GM19238 (cell line): ENCODE measurements around the gene AMDHD1.

Source experiments
- DNase-seq: peaks from one replicate; pipeline ENCODE4 v3.0.0; 2011; ENCODE audit warnings: low spot score; ENCODE audit not compliant: insufficient read length

Gene AMDHD1

DNA sequence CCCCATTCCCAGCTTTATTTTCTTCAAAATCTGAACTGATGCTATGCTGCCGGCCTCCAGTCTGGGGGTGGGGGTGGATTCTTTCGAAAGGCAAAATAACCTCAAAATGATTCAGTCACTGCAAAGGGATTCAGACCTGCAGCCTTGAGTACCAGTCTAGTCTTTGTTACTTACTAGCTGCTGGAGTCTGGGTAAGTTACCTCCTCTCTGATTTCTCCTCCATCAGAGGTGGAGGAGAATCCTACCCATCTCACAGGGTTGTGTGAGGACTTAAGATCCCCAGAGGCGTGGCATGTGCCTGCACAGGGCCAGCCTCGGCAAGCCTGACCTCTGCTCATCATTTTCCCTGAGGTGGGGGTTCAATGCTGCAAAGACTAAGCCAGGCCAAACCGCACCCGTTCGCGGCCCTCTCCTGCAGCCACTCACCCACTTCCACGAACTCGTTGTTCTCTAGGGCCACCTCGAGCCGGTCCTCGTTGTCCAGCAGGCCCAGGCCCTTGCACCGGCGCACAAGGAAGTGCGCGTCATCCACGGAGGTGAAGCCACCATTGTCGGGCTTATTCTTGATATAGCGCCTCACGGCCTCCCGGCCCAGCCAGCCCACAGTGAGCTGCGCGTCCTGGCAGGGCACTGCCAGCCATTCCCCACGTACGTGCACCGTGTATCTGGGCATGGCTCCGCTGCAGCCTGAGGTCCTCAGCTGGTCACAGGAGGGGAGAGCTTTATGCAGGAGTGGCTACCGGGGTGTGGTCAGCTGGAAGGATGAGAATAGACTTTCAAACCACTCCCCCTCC, 52.3 kb downstream of the AMDHD1 start:
- DNase-seq = no peak

DNA sequence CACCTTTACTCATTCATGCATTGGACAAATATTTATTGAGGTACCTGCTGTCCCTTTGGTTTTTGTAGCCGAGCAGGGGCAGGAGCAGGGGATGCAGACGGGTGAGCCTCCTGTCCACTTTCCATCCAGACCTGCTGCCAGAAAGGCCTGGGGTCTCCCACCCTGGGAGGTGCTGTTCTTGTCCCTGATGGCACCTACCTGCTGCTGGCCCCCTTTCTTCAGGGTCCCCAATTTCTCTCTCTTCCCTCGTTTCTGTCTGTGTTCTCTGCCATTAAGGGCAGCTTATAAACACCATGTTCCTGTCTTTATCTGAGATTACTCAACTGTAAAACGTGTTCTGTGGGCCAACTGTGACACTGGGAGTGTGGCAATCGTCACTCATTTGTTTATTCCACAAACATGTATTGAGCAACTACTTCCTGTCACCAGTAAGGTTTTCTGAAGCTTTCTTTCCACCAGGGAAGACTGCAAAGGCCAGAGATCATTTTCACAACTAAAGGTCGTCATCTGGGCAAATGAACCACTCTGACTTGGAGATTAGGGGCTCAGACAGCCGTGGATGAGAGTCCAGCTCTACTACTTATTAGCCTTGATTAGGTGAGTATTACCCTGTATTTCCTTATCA, 53.0 kb downstream of the AMDHD1 start, which contains the start of gene HAL:
TSS of gene HAL (minus strand) at position 311 of the 625 bp plus-strand sequence. CDS start 434 bp downstream, outside the sequence.
- DNase-seq = no peak

- DNase-seq = no peak
Observed at GRCh38 chr12:95997276-95997675, 54.1 kb downstream of the AMDHD1 start.

DNA sequence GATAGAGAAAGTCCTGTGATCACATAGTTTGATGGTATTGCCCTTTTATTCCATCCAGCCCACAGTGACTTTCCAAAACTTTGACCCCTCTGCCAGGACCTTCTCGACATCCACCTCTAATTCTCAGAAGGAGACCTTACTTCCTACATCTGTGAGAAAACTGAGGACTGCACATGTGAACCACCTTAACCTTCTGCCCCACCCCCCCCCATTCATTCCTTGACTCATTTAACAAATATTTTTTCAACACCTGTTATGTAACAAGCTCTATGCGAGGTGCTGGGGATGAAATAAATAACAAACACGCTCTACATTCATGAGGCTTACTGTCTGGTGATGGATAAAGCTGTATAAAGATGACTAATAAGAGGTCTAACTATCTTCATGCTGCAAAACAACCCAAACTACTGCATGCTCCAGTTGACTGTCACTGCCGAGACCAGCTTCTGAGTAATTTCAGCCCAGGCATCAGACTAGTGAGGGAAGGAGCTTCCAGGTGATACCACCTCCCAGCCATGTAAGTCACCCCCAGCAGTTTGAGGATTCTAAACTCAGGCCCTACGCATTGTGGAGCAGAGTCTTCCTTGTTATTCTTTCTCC, 54.9 kb downstream of the AMDHD1 start:
- no peak for DNase-seq

- DNase-seq = peak; percentile 45
Observed at GRCh38 chr12:95998611-95999286, 55.6 kb downstream of the AMDHD1 start.

GRCh38 chr12:95999484-95999883, 56.4 kb downstream of the AMDHD1 start:
- DNase-seq = no peak

GRCh38 chr12:96000858-96001257, 57.7 kb downstream of the AMDHD1 start:
- no peak for DNase-seq

- DNase-seq = no peak
Observed at GRCh38 chr12:96006727-96007126, 63.6 kb downstream of the AMDHD1 start.

GRCh38 chr12:96007729-96008128, 64.6 kb downstream of the AMDHD1 start:
- DNase-seq = no peak

- DNase-seq = no peak
Observed at GRCh38 chr12:96014943-96015599, 71.9 kb downstream of the AMDHD1 start.

- DNase-seq = no peak
Observed at GRCh38 chr12:96015672-96016071, 72.5 kb downstream of the AMDHD1 start.
